Endothelial cell of umbilical vein (primary cell): ENCODE data around the gene CCDC167. TPM values are rescaled to one million over a fixed set of nuclear protein-coding genes. Genes with fewer than 3 reads are reported as not detected.

Source experiments
- BruUV-seq: library from RNA; stranded (reverse); fragments of 400-500 nt; replicated peaks from 2 replicates; lab custom pipeline; 2021; lab: Mats Ljungman, UMichigan
- CTCF ChIA-PET: fragments of 300-600, 350-600 bp; sonication (Branson Sonifier 250); formaldehyde crosslinking; loops from one replicate; lab custom pipeline; 2021; ENCODE audit warnings: antibody characterized with exemption, inconsistent platforms; lab: Charles Lee
- POLR2A ChIA-PET: fragments of 300-600, 350-600 bp; sonication (Branson Sonifier 250); formaldehyde crosslinking; loops from one replicate; lab custom pipeline; 2021; ENCODE audit warnings: antibody characterized with exemption, inconsistent platforms; lab: Charles Lee
- DNase-seq: peaks from one replicate; pipeline ENCODE4 v3.0.0-alpha.2; 2011; ENCODE audit warnings: low read depth, low spot score
- FAIRE-seq: peaks from 2 replicates; lab custom pipeline; 2011; peaks lifted over from hg19 to GRCh38; lab: Jason Lieb, UNC
- H2AFZ ChIP-seq: 2 replicates; pipeline ENCODE4 v1.6.0; 2012; ENCODE audit warnings: low read depth, low read length, control low read depth, inconsistent platforms
- H3K27ac ChIP-seq: 2 replicates; pipeline ENCODE4 v1.5.1; 2011; ENCODE audit warnings: low read depth, mild to moderate bottlenecking, control low read depth, low read length, moderate library complexity; ENCODE audit not compliant: insufficient read depth
- H3K27me3 ChIP-seq, 2 experiments: 2 replicates each; pipeline versions ENCODE4 v1.6.0 to v1.6.1; 2011; ENCODE audit warnings: low read length in 2 of 2, mixed read lengths in 1 of 2; ENCODE audit not compliant: control insufficient read depth in 2 of 2, insufficient read depth in 2 of 2
- H3K36me3 ChIP-seq, 2 experiments: 2 replicates in 1 of 2; 3 replicates in 1 of 2; pipeline ENCODE4 v1.5.1; 2011; ENCODE audit warnings: low read length in 2 of 2, mild to moderate bottlenecking in 1 of 2, moderate library complexity in 1 of 2; ENCODE audit not compliant: control insufficient read depth in 2 of 2, insufficient read depth in 2 of 2; ENCODE audit errors: extremely low read depth in 1 of 2
- H3K4me1 ChIP-seq: 3 replicates; pipeline ENCODE4 v1.5.1; 2011; ENCODE audit warnings: mild to moderate bottlenecking, low read length; ENCODE audit not compliant: control insufficient read depth, insufficient read depth; ENCODE audit errors: extremely low read depth
- H3K4me2 ChIP-seq: 2 replicates; pipeline ENCODE4 v1.6.1; 2011; ENCODE audit warnings: low read length, control low read depth, mixed read lengths; ENCODE audit not compliant: insufficient read depth
- H3K4me3 ChIP-seq, 3 experiments: fragments of 200-600 bp in 1 of 3; sonication (generic), shearing (Covaris generic) in 1 of 3; replicated peaks in 1 of 3; 2 replicates each; pipeline ENCODE4 v1.5.1; 2011 to 2016; ENCODE audit warnings: control low read depth in 3 of 3, low read length in 3 of 3, mild to moderate bottlenecking in 2 of 3, inconsistent platforms in 1 of 3, low read depth in 1 of 3, moderate library complexity in 1 of 3; ENCODE audit not compliant: insufficient read depth in 1 of 3
- H3K79me2 ChIP-seq: 2 replicates; pipeline ENCODE4 v1.6.0; 2012; ENCODE audit warnings: low read length, inconsistent platforms; ENCODE audit not compliant: control insufficient read depth, insufficient read depth
- H3K9ac ChIP-seq: replicated peaks from 2 replicates; pipeline ENCODE3; 2011; ENCODE audit warnings: low read length, control low read depth; ENCODE audit not compliant: insufficient read depth; ENCODE audit errors: extremely low read depth
- H3K9me1 ChIP-seq: replicated peaks from 3 replicates; pipeline ENCODE4 v1.6.0; 2011; ENCODE audit warnings: mild to moderate bottlenecking, low read length; ENCODE audit not compliant: control insufficient read depth, insufficient read depth; ENCODE audit errors: extremely low read depth
- H3K9me3 ChIP-seq: replicated peaks from 2 replicates; pipeline ENCODE4 v1.5.1; 2012; ENCODE audit warnings: low read length, inconsistent platforms; ENCODE audit not compliant: control insufficient read depth, insufficient read depth
- H4K20me1 ChIP-seq: replicated peaks from 2 replicates; pipeline ENCODE3; 2011; ENCODE audit warnings: mild to moderate bottlenecking, low read length; ENCODE audit not compliant: control insufficient read depth, insufficient read depth; ENCODE audit errors: extremely low read depth
- EZH2 ChIP-seq: IDR thresholded peaks from 2 replicates; pipeline ENCODE4 v1.6.1; 2012; ENCODE audit warnings: borderline replicate concordance, low read depth, mild to moderate bottlenecking, moderate library complexity, low read length, inconsistent platforms; ENCODE audit not compliant: severe bottlenecking
- FOS ChIP-seq: IDR thresholded peaks from 2 replicates; pipeline ENCODE4 v1.6.1; 2011; ENCODE audit warnings: mild to moderate bottlenecking, low read length, moderate library complexity, borderline replicate concordance; ENCODE audit not compliant: insufficient read depth
- GATA2 ChIP-seq: IDR thresholded peaks from 2 replicates; pipeline ENCODE4 v1.7.0; 2011; ENCODE audit warnings: low read depth, mild to moderate bottlenecking, moderate library complexity, mixed read lengths, low read length; ENCODE audit not compliant: insufficient read length, insufficient read depth
- JUN ChIP-seq: IDR thresholded peaks from 2 replicates; pipeline ENCODE4 v1.6.1; 2011; ENCODE audit warnings: borderline replicate concordance, low read depth; ENCODE audit not compliant: insufficient read length, insufficient read depth
- MAX ChIP-seq: IDR thresholded peaks from 2 replicates; pipeline ENCODE4 v1.6.1; 2011; ENCODE audit not compliant: insufficient read depth, insufficient read length
- MYC ChIP-seq: IDR thresholded peaks from one replicate; pipeline ENCODE4 v1.6.1; 2011; ENCODE audit warnings: mild to moderate bottlenecking, low read depth, low read length
- POLR2A ChIP-seq: IDR thresholded peaks from 2 replicates; pipeline ENCODE4 v1.6.1; 2012; ENCODE audit warnings: low read depth, mild to moderate bottlenecking, control low read depth, low read length
- POLR2AphosphoS5 ChIP-seq: IDR thresholded peaks from 2 replicates; pipeline ENCODE4 v1.6.1; 2012; ENCODE audit warnings: low read depth, mild to moderate bottlenecking, control low read depth, low read length, moderate library complexity; ENCODE audit not compliant: insufficient read depth
- dilution Hi-C: fragments of 300-500 bp; cut with MboI; formaldehyde crosslinking; loops from one replicate; pipeline ENCODE4 v1.15.0; 2019; ENCODE audit warnings: low sequenced_read_pairs; ENCODE audit not compliant: extremely low pct_ligation_motif_present
- intact Hi-C: fragments of 100-400 bp; cut with micrococcal nuclease; formaldehyde crosslinking; loops from one replicate; pipeline ENCODE4 v1.10.0; 2022
- polyA plus RNA-seq, 4 experiments: library from polyadenylated mRNA; depleted of rRNA in 3 of 4; stranded (reverse) in 3 of 4; unstranded in 1 of 4; fragments of >200 nt; gene quantifications; 2 replicates each; pipeline versions ENCODE4 v1.2.1 to v1.2.3, GENCODE V29; 2011 to 2012; ENCODE audit warnings: missing spikeins in 1 of 4
- total RNA-seq: library from RNA; stranded (reverse); gene quantifications from 2 replicates; pipeline ENCODE4 v1.2.3, GENCODE V29; 2021
- TF ChIP-seq, protein P1 (sequence below), 2 donors: IDR thresholded peaks; 1 replicate in 1 of 2; 2 replicates in 1 of 2; pipeline ENCODE4 v1.5.1; 2011; ENCODE audit warnings: low read length in 2 of 2, mild to moderate bottlenecking in 2 of 2, moderate library complexity in 2 of 2, control low read depth in 1 of 2, inconsistent platforms in 1 of 2, low read depth in 1 of 2; ENCODE audit not compliant: insufficient read depth in 1 of 2; ENCODE audit errors: extremely low read depth in 1 of 2

Gene CCDC167
- total and polyA plus RNA-seq, 2 donors (not counting 3 experiments of a cell fraction or from before 2014, with no cell fraction given): 46.6 to 105 TPM

GRCh38 chr6:37532122-37532521, 32.4 kb upstream of the CCDC167 start:
- no peak overlapping the region for H3K9ac ChIP-seq
- no TSS peak for BruUV-seq
- no peak overlapping the region for H3K4me3 ChIP-seq
- intact Hi-C loops: no loop called here
- DNase-seq (no peak), FAIRE-seq (no peak)
- CTCF ChIA-PET: interaction anchor here (1.0 to 1.4 kb wide), 3 partner anchors 18 to 34 kb away, joined by 3 to 6 read pairs (median 3); no protein-coding TSS in a partner anchor
- peaks cover 61 to 74% of the 10 kb centered on the region in 2 experiments for H3K27me3 ChIP-seq
- H3K4me1 ChIP-seq: peaks cover 7% of the 10 kb centered on the region
- no peak overlapping the region for H3K4me2 ChIP-seq
- H2AFZ ChIP-seq: no peak overlapping the region
- dilution Hi-C loops: no loop called here
- H3K9me1 ChIP-seq: no peaks in the 10 kb centered on the region
- POLR2A ChIA-PET: no interaction called here
- no peaks in the 10 kb centered on the region for H3K79me2 ChIP-seq
- H3K27ac ChIP-seq: no peak overlapping the region
- no peak for TF ChIP-seq MAX
- TF ChIP-seq POLR2A: no peak
- TF ChIP-seq MYC: no peak
- TF ChIP-seq FOS: no peak
- TF ChIP-seq GATA2: no peak
- no peak for TF ChIP-seq JUN
- TF ChIP-seq EZH2: no peak
- TF ChIP-seq POLR2AphosphoS5: no peak
- TF ChIP-seq, protein P1, sequence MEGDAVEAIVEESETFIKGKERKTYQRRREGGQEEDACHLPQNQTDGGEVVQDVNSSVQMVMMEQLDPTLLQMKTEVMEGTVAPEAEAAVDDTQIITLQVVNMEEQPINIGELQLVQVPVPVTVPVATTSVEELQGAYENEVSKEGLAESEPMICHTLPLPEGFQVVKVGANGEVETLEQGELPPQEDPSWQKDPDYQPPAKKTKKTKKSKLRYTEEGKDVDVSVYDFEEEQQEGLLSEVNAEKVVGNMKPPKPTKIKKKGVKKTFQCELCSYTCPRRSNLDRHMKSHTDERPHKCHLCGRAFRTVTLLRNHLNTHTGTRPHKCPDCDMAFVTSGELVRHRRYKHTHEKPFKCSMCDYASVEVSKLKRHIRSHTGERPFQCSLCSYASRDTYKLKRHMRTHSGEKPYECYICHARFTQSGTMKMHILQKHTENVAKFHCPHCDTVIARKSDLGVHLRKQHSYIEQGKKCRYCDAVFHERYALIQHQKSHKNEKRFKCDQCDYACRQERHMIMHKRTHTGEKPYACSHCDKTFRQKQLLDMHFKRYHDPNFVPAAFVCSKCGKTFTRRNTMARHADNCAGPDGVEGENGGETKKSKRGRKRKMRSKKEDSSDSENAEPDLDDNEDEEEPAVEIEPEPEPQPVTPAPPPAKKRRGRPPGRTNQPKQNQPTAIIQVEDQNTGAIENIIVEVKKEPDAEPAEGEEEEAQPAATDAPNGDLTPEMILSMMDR (IDR thresholded peaks at IDR 0.05; ENCODE audit: extremely low read depth in 1 of 2, insufficient read depth in 1 of 2, low read depth in 1 of 2, low read length in 2 of 2): no peak
- H3K9me3 ChIP-seq: no peaks in the 10 kb centered on the region
- H4K20me1 ChIP-seq: no peaks in the 10 kb centered on the region
- H3K36me3 ChIP-seq: no peaks in the 10 kb centered on the region
